VCaP (cell line): ENCODE results near the gene AHCYL1.

Experiments
- H3K27ac ChIP-seq: fragments of 450-650 bp; 2 replicates; pipeline ENCODE4 v1.5.1; 2017
- CTCF ChIP-seq: fragments of 450-650 bp; conservative IDR thresholded peaks from 2 replicates; pipeline ENCODE4 v1.5.1; 2017; ENCODE audit warnings: mild to moderate bottlenecking, moderate library complexity

The AHCYL1 gene

GRCh38 chr1:109991400-109991925 is 6.9 kb downstream of the AHCYL1 start:
- H3K27ac ChIP-seq, result no peak overlapping the region
- TF ChIP-seq CTCF, result no peak

- H3K27ac ChIP-seq, result peak overlapping the region; percentile 10; the same call in 1 of the 2 replicates
- TF ChIP-seq CTCF, result no peak
Observed at GRCh38 chr1:109993885-109994284, 9.3 kb downstream of the AHCYL1 start.

DNA sequence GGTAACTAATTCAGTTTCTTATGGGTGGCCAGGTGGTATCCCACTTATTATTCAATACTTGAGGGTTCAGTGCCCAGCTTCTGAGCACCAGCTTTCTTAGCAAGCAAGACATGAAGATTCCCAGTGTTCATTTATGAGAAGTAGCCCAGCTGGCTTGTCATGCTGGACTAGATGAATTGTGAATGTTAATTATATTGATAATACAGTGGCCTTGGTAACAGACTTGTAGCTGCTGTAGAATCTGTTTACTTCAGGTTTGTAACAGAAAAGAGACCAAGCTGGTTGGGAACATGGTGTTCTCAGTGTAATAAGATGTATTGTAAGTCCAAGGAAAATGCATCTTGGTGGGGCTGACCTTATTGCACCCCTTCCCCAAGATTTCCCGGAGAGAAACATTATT is 10.1 kb downstream of the AHCYL1 start:
- H3K27ac ChIP-seq, result no peak overlapping the region
- no peak for TF ChIP-seq CTCF

DNA sequence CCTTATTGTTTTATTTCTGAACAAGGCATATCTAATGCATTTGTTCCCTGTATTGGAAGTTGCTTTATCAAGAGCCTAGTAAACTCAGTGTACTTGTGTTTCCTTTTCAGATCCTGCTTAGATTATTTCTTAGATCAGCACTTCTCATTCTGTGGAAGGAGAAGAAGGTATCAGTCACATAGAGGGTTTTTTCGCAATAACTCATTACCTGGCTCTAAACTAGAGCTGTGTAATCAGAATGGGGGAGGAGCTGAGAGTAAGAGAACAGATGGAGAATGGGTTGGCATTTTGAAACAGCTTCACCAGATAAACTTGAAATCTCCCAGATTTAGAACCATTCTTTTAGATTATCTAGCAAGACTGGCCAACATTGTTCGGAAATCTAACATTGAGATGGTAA is 11.0 kb downstream of the AHCYL1 start:
- no peak overlapping the region for H3K27ac ChIP-seq
- no peak for TF ChIP-seq CTCF

- no peak for TF ChIP-seq CTCF
- H3K27ac ChIP-seq, result no peak overlapping the region
Observed at GRCh38 chr1:109996476-109996875, 11.9 kb downstream of the AHCYL1 start.

GRCh38 chr1:109997204-109997866 is 12.8 kb downstream of the AHCYL1 start:
- no peak for TF ChIP-seq CTCF
- H3K27ac ChIP-seq, result no peak overlapping the region

- TF ChIP-seq CTCF, result no peak
- no peak overlapping the region for H3K27ac ChIP-seq
Observed at GRCh38 chr1:109997867-109998229, 13.3 kb downstream of the AHCYL1 start.
